GM12878 (cell line): ENCODE data around the gene SUSD1. TPM values are rescaled to one million over a fixed set of nuclear protein-coding genes. Genes with fewer than 3 reads are reported as not detected.
A peak's percentile ranks its signal among the peaks of the same experiment; 100 is the strongest.

ENCODE experiments used
- BHLHE40 ChIP-seq, 2 experiments: fragments of 450-650 bp in 1 of 2; IDR thresholded peaks; 2 replicates each; pipeline ENCODE4 v1.6.1; 2011 to 2017; ENCODE audit warnings: low read depth in 2 of 2, borderline replicate concordance in 1 of 2, improper control_type of control experiment in 1 of 2, low read length in 1 of 2, mild to moderate bottlenecking in 1 of 2
- CHD4 ChIP-seq: fragments of 200-600 bp; sonication (generic); IDR thresholded peaks from 2 replicates; pipeline ENCODE4 v1.6.1; 2016; ENCODE audit warnings: mild to moderate bottlenecking
- ETV6 ChIP-seq, 2 experiments: fragments of 450-650 bp in 1 of 2; IDR thresholded peaks in 1 of 2; conservative IDR thresholded peaks in 1 of 2; 2 replicates each; pipeline ENCODE4 v1.6.1; 2014; ENCODE audit warnings: antibody characterized with exemption in 1 of 2, borderline replicate concordance in 1 of 2, low read depth in 1 of 2, mild to moderate bottlenecking in 1 of 2, moderate library complexity in 1 of 2
- MEF2B ChIP-seq: fragments of 450-650 bp; IDR thresholded peaks from 2 replicates; pipeline ENCODE4 v1.6.1; 2018; ENCODE audit warnings: mild to moderate bottlenecking, moderate library complexity; ENCODE audit not compliant: partially characterized antibody, poor library complexity, severe bottlenecking
- NBN ChIP-seq: fragments of 450-650 bp; IDR thresholded peaks from 2 replicates; pipeline ENCODE4 v1.6.1; 2016
- PML ChIP-seq: IDR thresholded peaks from 2 replicates; pipeline ENCODE4 v1.6.1; 2012; ENCODE audit warnings: low read length, inconsistent platforms
- SIX5 ChIP-seq: IDR thresholded peaks from 2 replicates; pipeline ENCODE4 v1.6.1; 2011; ENCODE audit warnings: mild to moderate bottlenecking, low read depth, low read length, moderate library complexity; ENCODE audit not compliant: severe bottlenecking
- SREBF1 ChIP-seq: IDR thresholded peaks from 2 replicates; pipeline ENCODE4 v1.6.1; 2012; ENCODE audit warnings: mild to moderate bottlenecking, low read length
- ZBED1 ChIP-seq: IDR thresholded peaks from 2 replicates; pipeline ENCODE4 v1.6.1; 2016; ENCODE audit warnings: borderline replicate concordance
- polyA plus RNA-seq, 11 experiments: library from polyadenylated mRNA; depleted of rRNA in 4 of 11; unstranded in 6 of 11; stranded (reverse) in 5 of 11; fragments of >200 nt; fragmentation: Nextera tagmentation in 4 of 11; fragmentation: Illumina TruSeq in 1 of 11; extraction: Ambion mirVana in 4 of 11; extraction: Trizol in 1 of 11; gene quantifications; 1 replicate in 1 of 11; 2 replicates in 10 of 11; pipeline versions ENCODE4 v1.2.1 to v1.2.3, GENCODE V29; 2011 to 2016; ENCODE audit warnings: inconsistent platforms in 2 of 11, missing spikeins in 2 of 11, low read depth in 1 of 11
- total RNA-seq, 4 experiments: library from RNA; depleted of rRNA in 3 of 4; stranded (reverse); fragments of >200 nt in 3 of 4; fragmentation: Illumina TruSeq in 1 of 4; extraction: Trizol in 1 of 4; gene quantifications; 2 replicates each; pipeline versions ENCODE4 v1.2.1 to v1.2.3, GENCODE V29; 2013 to 2021
- TF ChIP-seq, protein P1 (sequence below): IDR thresholded peaks from 2 replicates; pipeline ENCODE4 v1.6.1; 2011; ENCODE audit warnings: mild to moderate bottlenecking, low read depth, low read length, moderate library complexity; ENCODE audit not compliant: insufficient replicate concordance
- TF ChIP-seq, protein P2 (sequence below): fragments of 450-650 bp; IDR thresholded peaks from 2 replicates; pipeline ENCODE4 v1.6.1; 2017; ENCODE audit warnings: low read depth, mild to moderate bottlenecking, moderate library complexity
- TF ChIP-seq, protein P3 (sequence below): fragments of 150-350 bp; IDR thresholded peaks from 2 replicates; pipeline ENCODE4 v1.6.1; 2016; ENCODE audit warnings: low read depth, low read length
- TF ChIP-seq, protein P4 (sequence below): IDR thresholded peaks from 2 replicates; pipeline ENCODE4 v1.6.1; 2012; ENCODE audit warnings: low read length, inconsistent platforms
- TF ChIP-seq, protein P5 (sequence below): fragments of 450-650 bp; IDR thresholded peaks from 2 replicates; pipeline ENCODE4 v1.6.1; 2017; ENCODE audit warnings: mild to moderate bottlenecking, moderate library complexity
- TF ChIP-seq, protein P6 (sequence below), 3 experiments: IDR thresholded peaks in 2 of 3; conservative IDR thresholded peaks in 1 of 3; 2 replicates each; pipeline ENCODE4 v1.5.1; 2011; ENCODE audit warnings: low read depth in 3 of 3, low read length in 3 of 3, mild to moderate bottlenecking in 3 of 3, control low read depth in 2 of 3, moderate library complexity in 2 of 3, inconsistent platforms in 1 of 3, mixed read lengths in 1 of 3; ENCODE audit not compliant: control insufficient read depth in 2 of 3, insufficient read depth in 1 of 3; ENCODE audit errors: extremely low read depth in 1 of 3

SUSD1 gene
- total and polyA plus RNA-seq, 10 of the 15 experiments (the other 5 are each of a cell fraction or from before 2014, with no cell fraction given): 6.7 to 20.8 (median 13.2) TPM

DNA sequence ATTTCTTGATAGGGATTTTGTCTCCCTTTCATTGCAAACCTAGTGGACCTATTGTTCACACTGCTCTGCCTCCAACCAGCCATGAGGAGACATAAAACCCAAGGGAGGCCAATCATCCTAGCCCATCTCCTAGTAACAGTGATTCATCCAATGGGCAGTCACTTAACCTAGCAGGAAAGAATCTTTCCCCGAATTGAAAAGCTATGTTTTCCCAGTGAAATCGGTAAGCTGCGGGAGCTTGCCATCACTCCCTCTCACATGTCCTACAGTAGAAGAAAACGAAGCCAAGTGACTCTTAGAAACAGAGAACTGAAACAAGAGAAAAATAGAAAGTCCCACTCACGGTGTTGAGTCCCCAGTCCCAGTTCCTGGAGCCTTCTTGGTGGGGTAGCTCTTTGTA lies 123.3 kb downstream of the SUSD1 start (continued):
- TF ChIP-seq, protein P1, sequence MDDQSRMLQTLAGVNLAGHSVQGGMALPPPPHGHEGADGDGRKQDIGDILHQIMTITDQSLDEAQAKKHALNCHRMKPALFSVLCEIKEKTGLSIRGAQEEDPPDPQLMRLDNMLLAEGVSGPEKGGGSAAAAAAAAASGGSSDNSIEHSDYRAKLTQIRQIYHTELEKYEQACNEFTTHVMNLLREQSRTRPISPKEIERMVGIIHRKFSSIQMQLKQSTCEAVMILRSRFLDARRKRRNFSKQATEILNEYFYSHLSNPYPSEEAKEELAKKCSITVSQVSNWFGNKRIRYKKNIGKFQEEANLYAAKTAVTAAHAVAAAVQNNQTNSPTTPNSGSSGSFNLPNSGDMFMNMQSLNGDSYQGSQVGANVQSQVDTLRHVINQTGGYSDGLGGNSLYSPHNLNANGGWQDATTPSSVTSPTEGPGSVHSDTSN: no peak
- no peak for TF ChIP-seq SREBF1
- no peak for TF ChIP-seq PML
- TF ChIP-seq CHD4: no peak
- TF ChIP-seq ZBED1: no peak
- no peak for TF ChIP-seq NBN
- TF ChIP-seq, protein P2, sequence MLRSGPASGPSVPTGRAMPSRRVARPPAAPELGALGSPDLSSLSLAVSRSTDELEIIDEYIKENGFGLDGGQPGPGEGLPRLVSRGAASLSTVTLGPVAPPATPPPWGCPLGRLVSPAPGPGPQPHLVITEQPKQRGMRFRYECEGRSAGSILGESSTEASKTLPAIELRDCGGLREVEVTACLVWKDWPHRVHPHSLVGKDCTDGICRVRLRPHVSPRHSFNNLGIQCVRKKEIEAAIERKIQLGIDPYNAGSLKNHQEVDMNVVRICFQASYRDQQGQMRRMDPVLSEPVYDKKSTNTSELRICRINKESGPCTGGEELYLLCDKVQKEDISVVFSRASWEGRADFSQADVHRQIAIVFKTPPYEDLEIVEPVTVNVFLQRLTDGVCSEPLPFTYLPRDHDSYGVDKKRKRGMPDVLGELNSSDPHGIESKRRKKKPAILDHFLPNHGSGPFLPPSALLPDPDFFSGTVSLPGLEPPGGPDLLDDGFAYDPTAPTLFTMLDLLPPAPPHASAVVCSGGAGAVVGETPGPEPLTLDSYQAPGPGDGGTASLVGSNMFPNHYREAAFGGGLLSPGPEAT: peak; percentile 90
- TF ChIP-seq, protein P3, sequence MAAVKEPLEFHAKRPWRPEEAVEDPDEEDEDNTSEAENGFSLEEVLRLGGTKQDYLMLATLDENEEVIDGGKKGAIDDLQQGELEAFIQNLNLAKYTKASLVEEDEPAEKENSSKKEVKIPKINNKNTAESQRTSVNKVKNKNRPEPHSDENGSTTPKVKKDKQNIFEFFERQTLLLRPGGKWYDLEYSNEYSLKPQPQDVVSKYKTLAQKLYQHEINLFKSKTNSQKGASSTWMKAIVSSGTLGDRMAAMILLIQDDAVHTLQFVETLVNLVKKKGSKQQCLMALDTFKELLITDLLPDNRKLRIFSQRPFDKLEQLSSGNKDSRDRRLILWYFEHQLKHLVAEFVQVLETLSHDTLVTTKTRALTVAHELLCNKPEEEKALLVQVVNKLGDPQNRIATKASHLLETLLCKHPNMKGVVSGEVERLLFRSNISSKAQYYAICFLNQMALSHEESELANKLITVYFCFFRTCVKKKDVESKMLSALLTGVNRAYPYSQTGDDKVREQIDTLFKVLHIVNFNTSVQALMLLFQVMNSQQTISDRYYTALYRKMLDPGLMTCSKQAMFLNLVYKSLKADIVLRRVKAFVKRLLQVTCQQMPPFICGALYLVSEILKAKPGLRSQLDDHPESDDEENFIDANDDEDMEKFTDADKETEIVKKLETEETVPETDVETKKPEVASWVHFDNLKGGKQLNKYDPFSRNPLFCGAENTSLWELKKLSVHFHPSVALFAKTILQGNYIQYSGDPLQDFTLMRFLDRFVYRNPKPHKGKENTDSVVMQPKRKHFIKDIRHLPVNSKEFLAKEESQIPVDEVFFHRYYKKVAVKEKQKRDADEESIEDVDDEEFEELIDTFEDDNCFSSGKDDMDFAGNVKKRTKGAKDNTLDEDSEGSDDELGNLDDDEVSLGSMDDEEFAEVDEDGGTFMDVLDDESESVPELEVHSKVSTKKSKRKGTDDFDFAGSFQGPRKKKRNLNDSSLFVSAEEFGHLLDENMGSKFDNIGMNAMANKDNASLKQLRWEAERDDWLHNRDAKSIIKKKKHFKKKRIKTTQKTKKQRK: no peak
- TF ChIP-seq MEF2B: no peak
- no peak for TF ChIP-seq SIX5
- TF ChIP-seq, protein P4, sequence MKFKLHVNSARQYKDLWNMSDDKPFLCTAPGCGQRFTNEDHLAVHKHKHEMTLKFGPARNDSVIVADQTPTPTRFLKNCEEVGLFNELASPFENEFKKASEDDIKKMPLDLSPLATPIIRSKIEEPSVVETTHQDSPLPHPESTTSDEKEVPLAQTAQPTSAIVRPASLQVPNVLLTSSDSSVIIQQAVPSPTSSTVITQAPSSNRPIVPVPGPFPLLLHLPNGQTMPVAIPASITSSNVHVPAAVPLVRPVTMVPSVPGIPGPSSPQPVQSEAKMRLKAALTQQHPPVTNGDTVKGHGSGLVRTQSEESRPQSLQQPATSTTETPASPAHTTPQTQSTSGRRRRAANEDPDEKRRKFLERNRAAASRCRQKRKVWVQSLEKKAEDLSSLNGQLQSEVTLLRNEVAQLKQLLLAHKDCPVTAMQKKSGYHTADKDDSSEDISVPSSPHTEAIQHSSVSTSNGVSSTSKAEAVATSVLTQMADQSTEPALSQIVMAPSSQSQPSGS: peak; percentile 53; the same call in 1 of the 2 replicates
- TF ChIP-seq, protein P5, sequence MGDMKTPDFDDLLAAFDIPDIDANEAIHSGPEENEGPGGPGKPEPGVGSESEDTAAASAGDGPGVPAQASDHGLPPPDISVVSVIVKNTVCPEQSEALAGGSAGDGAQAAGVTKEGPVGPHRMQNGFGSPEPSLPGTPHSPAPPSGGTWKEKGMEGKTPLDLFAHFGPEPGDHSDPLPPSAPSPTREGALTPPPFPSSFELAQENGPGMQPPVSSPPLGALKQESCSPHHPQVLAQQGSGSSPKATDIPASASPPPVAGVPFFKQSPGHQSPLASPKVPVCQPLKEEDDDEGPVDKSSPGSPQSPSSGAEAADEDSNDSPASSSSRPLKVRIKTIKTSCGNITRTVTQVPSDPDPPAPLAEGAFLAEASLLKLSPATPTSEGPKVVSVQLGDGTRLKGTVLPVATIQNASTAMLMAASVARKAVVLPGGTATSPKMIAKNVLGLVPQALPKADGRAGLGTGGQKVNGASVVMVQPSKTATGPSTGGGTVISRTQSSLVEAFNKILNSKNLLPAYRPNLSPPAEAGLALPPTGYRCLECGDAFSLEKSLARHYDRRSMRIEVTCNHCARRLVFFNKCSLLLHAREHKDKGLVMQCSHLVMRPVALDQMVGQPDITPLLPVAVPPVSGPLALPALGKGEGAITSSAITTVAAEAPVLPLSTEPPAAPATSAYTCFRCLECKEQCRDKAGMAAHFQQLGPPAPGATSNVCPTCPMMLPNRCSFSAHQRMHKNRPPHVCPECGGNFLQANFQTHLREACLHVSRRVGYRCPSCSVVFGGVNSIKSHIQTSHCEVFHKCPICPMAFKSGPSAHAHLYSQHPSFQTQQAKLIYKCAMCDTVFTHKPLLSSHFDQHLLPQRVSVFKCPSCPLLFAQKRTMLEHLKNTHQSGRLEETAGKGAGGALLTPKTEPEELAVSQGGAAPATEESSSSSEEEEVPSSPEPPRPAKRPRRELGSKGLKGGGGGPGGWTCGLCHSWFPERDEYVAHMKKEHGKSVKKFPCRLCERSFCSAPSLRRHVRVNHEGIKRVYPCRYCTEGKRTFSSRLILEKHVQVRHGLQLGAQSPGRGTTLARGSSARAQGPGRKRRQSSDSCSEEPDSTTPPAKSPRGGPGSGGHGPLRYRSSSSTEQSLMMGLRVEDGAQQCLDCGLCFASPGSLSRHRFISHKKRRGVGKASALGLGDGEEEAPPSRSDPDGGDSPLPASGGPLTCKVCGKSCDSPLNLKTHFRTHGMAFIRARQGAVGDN: peak; percentile 87
- peak in 1 of 2 experiments; percentile 41; a peak in 1 of 4 replicates for TF ChIP-seq ETV6 (conservative IDR thresholded peaks at IDR 0.05 in 1 of 2, IDR thresholded peaks at IDR 0.05 in 1 of 2; ENCODE audit: borderline replicate concordance in 1 of 2, low read depth in 1 of 2)
- TF ChIP-seq, protein P6, sequence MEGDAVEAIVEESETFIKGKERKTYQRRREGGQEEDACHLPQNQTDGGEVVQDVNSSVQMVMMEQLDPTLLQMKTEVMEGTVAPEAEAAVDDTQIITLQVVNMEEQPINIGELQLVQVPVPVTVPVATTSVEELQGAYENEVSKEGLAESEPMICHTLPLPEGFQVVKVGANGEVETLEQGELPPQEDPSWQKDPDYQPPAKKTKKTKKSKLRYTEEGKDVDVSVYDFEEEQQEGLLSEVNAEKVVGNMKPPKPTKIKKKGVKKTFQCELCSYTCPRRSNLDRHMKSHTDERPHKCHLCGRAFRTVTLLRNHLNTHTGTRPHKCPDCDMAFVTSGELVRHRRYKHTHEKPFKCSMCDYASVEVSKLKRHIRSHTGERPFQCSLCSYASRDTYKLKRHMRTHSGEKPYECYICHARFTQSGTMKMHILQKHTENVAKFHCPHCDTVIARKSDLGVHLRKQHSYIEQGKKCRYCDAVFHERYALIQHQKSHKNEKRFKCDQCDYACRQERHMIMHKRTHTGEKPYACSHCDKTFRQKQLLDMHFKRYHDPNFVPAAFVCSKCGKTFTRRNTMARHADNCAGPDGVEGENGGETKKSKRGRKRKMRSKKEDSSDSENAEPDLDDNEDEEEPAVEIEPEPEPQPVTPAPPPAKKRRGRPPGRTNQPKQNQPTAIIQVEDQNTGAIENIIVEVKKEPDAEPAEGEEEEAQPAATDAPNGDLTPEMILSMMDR (IDR thresholded peaks at IDR 0.05 in 2 of 3, conservative IDR thresholded peaks at IDR 0.05 in 1 of 3; ENCODE audit: control insufficient read depth in 2 of 3, extremely low read depth in 1 of 3, insufficient read depth in 1 of 3, low read depth in 3 of 3, low read length in 3 of 3): no peak
- no peak for TF ChIP-seq BHLHE40 (IDR thresholded peaks at IDR 0.05; ENCODE audit: borderline replicate concordance in 1 of 2, low read depth in 2 of 2, low read length in 1 of 2)
